ENCODE measurements around the gene DNAL4.

DNAL4 gene

GRCh38 chr22:38757464-38757757, 36.5 kb downstream of the DNAL4 start:
- DNase-seq (ENCODE audit: low read depth in 2 of 2): no peak
- no peak for TF ChIP-seq CTCF (IDR thresholded peaks at IDR 0.05; ENCODE audit: low read depth, low read length)
- H3K4me3 ChIP-seq (replicated peaks in 1 of 2; ENCODE audit: low read depth in 2 of 2, low read length in 2 of 2): no peak overlapping the region

GRCh38 chr22:38756711-38757463, 37.1 kb downstream of the DNAL4 start:
- no peak for TF ChIP-seq CTCF (IDR thresholded peaks at IDR 0.05; ENCODE audit: low read depth, low read length)
- DNase-seq (ENCODE audit: low read depth in 2 of 2): no peak
- H3K4me3 ChIP-seq (replicated peaks in 1 of 2; ENCODE audit: low read depth in 2 of 2, low read length in 2 of 2): no peak overlapping the region

- DNase-seq (ENCODE audit: low read depth in 2 of 2): peak; percentile 83 to 88
- TF ChIP-seq CTCF (IDR thresholded peaks at IDR 0.05; ENCODE audit: low read depth, low read length): no peak
- peak within 1 kb of the TSS; percentile 46 to 65 for H3K4me3 ChIP-seq (replicated peaks in 1 of 2; ENCODE audit: low read depth in 2 of 2, low read length in 2 of 2)
These were observed 37.9 kb downstream of the DNAL4 start, which contains the start of gene SUN2 for GRCh38 chr22:38755911-38756532. TSS of gene SUN2 (minus strand) at chr22:38755998. CDS start at chr22:38752628, 3,370 bp downstream.

- peak overlapping the region; percentile 45 to 65 for H3K4me3 ChIP-seq (replicated peaks in 1 of 2; ENCODE audit: low read depth in 2 of 2, low read length in 2 of 2)
- TF ChIP-seq CTCF (IDR thresholded peaks at IDR 0.05; ENCODE audit: low read depth, low read length): no peak
- DNase-seq (ENCODE audit: low read depth in 2 of 2): peak; percentile 81 to 87
These were observed 38.6 kb downstream of the DNAL4 start for GRCh38 chr22:38755155-38755910.

GRCh38 chr22:38754751-38755154, 39.2 kb downstream of the DNAL4 start:
- DNase-seq (ENCODE audit: low read depth in 2 of 2): peak; percentile 56 to 63
- H3K4me3 ChIP-seq (replicated peaks in 1 of 2; ENCODE audit: low read depth in 2 of 2, low read length in 2 of 2): peak overlapping the region; percentile 45 to 65
- TF ChIP-seq CTCF (IDR thresholded peaks at IDR 0.05; ENCODE audit: low read depth, low read length): no peak

GRCh38 chr22:38753948-38754750, 39.8 kb downstream of the DNAL4 start:
- peak; percentile 44 to 84 for DNase-seq (ENCODE audit: low read depth in 2 of 2)
- TF ChIP-seq CTCF (IDR thresholded peaks at IDR 0.05; ENCODE audit: low read depth, low read length): no peak

More at GRCh38 chr22:38753948-38754750, 39.8 kb downstream of the DNAL4 start:
- H3K4me3 ChIP-seq (replicated peaks in 1 of 2; ENCODE audit: low read depth in 2 of 2, low read length in 2 of 2): peak overlapping the region; percentile 30 to 65
